Fibroblast of skin of abdomen (primary cell): ENCODE data around the gene TMEM25.
"Not testable (repeated sequence)": the region's sequence is repeated elsewhere in the genome, so short reads cannot be mapped to it uniquely, and the experiment has no call there.

Experiments used
- DNase-seq: peaks from one replicate; pipeline ENCODE4 v3.0.0-alpha.2; 2013

TMEM25 gene

GRCh38 chr11:118532852-118533768 is 2.1 kb downstream of the TMEM25 start:
- no peak for DNase-seq

GRCh38 chr11:118533769-118534729 is 3.1 kb downstream of the TMEM25 start:
- no peak for DNase-seq

GRCh38 chr11:118535261-118535660 is 4.3 kb downstream of the TMEM25 start:
- no peak for DNase-seq

GRCh38 chr11:118536726-118537125 is 5.7 kb downstream of the TMEM25 start:
- no peak for DNase-seq

- DNase-seq, result no peak
Measured at GRCh38 chr11:118537409-118537980, 6.5 kb downstream of the TMEM25 start.

GRCh38 chr11:118544010-118544646 is 13.1 kb downstream of the TMEM25 start:
- no peak for DNase-seq

- no peak for DNase-seq
Measured at GRCh38 chr11:118544647-118545010, 13.6 kb downstream of the TMEM25 start.

GRCh38 chr11:118545533-118545932 is 14.5 kb downstream of the TMEM25 start:
- no peak for DNase-seq

- DNase-seq, result no peak
Measured at GRCh38 chr11:118547132-118547531, 16.1 kb downstream of the TMEM25 start.

GRCh38 chr11:118552341-118552740 is 21.3 kb downstream of the TMEM25 start:
- DNase-seq, result no peak

GRCh38 chr11:118560806-118561205 is 29.8 kb downstream of the TMEM25 start:
- no peak for DNase-seq

GRCh38 chr11:118565051-118565450 is 34.1 kb downstream of the TMEM25 start:
- no peak for DNase-seq

GRCh38 chr11:118569670-118570069 is 38.7 kb downstream of the TMEM25 start:
- DNase-seq, result no peak

GRCh38 chr11:118570787-118571186 is 39.8 kb downstream of the TMEM25 start:
- DNase-seq, result no peak

GRCh38 chr11:118571701-118572060 is 40.7 kb downstream of the TMEM25 start:
- DNase-seq, result peak; percentile 14

- peak; percentile 85 for DNase-seq
Measured at GRCh38 chr11:118572061-118572980, 41.3 kb downstream of the TMEM25 start, which contains the start of gene ARCN1. ARCN1 (plus strand) TSS chr11:118572409; CDS start chr11:118572548, 139 bp downstream.

GRCh38 chr11:118572981-118573550 is 42.1 kb downstream of the TMEM25 start:
- DNase-seq, result peak; percentile 42

- no peak for DNase-seq
Measured at GRCh38 chr11:118574636-118575035, 43.6 kb downstream of the TMEM25 start.

- not testable (repeated sequence) for DNase-seq
Measured at GRCh38 chr11:118577995-118578394, 47.0 kb downstream of the TMEM25 start.

- no peak for DNase-seq
Measured at GRCh38 chr11:118581057-118581456, 50.1 kb downstream of the TMEM25 start.
